Measurements from ENCODE around the gene INPP1.

DNA sequence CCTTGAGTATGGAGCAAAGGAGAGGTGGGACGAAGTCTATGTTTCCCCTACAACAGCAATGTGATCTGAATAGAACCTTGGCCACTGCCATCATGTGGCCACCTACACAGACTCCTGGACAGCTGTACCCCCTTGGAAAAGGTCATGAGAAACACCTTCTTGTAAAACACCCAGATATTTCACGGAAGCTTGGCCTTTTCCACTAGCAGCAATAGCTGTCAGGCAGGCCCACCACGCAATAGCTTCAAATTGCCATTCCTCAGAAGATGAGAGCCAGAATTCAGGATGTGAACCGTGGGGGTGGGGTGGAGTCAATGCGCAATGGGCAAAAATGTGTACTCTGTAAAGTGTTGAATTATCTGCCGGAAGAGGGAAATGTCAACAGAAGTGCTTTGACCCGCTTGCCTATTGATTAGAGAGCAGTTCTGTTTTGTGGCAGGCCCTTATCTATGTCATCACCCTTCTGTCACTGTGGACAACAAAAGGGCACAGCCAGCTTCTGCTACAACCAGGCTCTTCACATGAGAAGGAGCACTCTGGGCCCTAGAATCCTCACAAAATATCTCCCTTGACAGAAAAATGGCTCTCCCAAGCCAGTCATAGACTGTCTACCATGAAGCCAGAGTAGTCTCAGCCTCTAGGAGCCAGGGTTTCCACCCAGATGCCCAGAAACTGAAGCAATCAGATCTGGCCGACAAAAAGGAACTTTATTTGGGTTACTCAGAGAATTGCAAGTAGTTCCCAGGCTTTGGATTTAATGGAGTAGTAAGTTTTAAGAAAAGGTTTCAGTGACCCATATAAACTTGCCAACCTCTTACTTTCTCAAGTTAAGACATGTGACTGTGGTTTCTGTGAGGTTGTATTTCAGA, 9.5 kb downstream of the INPP1 start:
- TF ChIP-seq, protein P1, sequence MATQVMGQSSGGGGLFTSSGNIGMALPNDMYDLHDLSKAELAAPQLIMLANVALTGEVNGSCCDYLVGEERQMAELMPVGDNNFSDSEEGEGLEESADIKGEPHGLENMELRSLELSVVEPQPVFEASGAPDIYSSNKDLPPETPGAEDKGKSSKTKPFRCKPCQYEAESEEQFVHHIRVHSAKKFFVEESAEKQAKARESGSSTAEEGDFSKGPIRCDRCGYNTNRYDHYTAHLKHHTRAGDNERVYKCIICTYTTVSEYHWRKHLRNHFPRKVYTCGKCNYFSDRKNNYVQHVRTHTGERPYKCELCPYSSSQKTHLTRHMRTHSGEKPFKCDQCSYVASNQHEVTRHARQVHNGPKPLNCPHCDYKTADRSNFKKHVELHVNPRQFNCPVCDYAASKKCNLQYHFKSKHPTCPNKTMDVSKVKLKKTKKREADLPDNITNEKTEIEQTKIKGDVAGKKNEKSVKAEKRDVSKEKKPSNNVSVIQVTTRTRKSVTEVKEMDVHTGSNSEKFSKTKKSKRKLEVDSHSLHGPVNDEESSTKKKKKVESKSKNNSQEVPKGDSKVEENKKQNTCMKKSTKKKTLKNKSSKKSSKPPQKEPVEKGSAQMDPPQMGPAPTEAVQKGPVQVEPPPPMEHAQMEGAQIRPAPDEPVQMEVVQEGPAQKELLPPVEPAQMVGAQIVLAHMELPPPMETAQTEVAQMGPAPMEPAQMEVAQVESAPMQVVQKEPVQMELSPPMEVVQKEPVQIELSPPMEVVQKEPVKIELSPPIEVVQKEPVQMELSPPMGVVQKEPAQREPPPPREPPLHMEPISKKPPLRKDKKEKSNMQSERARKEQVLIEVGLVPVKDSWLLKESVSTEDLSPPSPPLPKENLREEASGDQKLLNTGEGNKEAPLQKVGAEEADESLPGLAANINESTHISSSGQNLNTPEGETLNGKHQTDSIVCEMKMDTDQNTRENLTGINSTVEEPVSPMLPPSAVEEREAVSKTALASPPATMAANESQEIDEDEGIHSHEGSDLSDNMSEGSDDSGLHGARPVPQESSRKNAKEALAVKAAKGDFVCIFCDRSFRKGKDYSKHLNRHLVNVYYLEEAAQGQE (IDR thresholded peaks at IDR 0.05; ENCODE audit: low read depth): no peak
- TF ChIP-seq EGR1 (IDR thresholded peaks at IDR 0.05) (no peak), YY1 (IDR thresholded peaks at IDR 0.05; ENCODE audit: low read depth) (no peak)
